Measurements from ENCODE around the gene ANKRD12.
"Not testable (repeated sequence)": the region's sequence is repeated elsewhere in the genome, so short reads cannot be mapped to it uniquely, and the experiment has no call there.

Gene ANKRD12

DNA sequence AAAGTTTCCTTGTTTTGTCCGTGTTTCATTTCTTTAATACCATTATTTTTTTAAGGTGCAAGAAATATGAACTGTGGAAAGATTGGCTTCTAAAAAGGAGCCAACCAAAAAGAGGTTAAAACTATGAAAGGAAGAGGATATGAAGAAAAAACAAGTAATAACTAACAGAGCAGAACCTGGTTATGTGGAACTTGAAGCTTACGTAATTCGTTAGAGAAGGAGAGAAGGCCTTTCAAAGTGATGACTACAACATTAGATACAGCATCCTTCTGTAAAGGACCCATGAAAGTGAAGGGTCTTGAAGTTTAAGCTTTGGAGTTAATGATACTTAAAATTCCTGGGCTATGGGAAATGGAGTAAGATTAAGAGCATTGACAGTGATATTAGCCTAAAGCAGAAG is 84.5 kb downstream of the ANKRD12 start:
- no peak for DNase-seq (ENCODE audit: extremely low read depth in 1 of 2, low read depth in 1 of 2)

DNA sequence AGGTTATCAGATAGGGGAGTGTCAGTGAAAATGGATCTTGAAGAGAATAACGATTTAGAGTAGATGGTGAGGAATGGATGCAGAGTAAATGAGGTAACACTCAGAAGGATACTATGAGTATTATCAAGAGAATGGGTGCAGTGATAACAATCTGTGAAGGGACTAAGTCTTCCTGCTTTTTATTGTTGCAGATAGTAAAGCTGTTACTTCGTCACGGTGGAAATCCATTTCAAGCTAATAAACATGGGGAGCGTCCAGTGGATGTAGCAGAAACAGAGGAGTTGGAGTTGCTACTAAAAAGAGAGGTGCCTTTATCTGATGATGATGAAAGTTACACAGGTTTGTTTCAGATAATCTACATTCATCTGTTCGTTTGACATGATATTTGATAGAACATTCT is 85.1 kb downstream of the ANKRD12 start:
- DNase-seq (ENCODE audit: extremely low read depth in 1 of 2, low read depth in 1 of 2) = no peak

DNA sequence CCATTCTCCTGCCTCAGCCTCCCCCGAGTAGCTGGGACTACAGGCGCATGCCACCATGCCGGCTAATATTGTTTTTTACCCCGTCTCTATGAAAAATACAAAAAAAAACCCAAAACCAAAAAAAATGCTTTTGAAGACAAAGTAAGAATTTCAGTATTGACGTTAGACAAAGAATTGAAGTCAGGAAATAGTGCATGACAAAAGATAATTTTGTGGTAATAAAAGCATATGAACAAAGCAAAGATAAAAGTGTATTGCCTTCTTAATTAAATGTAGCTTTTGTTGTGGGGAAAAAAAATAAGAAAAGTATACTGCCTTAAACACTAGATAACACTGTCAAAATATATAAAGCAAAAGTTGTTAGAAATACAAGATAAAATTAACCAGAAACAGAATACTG is 86.8 kb downstream of the ANKRD12 start:
- DNase-seq (ENCODE audit: extremely low read depth in 1 of 2, low read depth in 1 of 2) = no peak

DNA sequence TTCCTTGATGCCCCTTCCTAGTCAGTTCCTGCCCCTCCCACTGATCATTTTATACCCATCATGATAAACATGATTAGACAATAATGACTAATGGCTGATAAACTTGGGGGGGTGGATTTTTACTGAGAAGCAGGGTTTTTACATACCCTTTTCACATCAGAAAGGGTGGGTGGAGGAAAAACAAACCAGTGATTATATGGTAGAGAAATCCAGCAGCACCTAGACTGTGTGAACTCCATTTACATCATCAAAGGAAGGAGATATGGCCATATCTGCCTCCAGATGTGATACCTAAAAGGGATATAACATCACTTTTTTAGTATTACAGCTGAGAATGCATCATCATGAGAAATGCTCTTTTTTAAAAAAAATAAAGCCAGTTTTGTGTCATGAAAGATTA is 89.9 kb downstream of the ANKRD12 start:
- DNase-seq (ENCODE audit: extremely low read depth in 1 of 2, low read depth in 1 of 2) = no peak

DNA sequence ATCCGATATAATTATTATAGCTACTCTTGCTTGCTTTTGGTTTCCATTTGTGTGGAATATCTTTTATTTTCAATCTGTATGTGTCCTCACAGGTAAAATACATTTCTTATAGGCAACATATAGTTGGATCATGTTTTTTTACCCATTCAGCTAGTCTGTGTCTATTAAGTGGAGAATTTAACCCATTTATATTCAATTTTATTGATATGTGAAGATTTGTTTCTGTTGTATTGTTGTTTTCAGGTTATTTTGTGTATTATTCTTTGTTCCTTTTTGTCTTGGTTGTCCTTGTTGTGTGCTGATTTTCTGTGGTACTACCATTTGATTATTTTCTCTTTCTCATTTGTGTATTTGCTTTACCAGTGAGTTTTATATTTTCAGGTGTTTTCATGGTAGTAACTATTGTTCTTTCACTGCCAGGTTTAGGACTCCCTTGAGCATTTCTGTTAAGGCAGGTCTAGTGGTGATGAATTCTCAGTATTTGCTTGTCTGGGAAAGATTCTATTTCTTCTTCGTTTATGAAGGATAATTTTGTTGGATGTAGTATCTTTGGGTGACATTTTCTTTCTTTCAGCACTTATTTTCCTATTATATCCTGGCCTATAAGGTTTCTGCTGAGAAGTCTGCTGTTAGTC is 95.4 kb downstream of the ANKRD12 start:
- no peak for DNase-seq (ENCODE audit: extremely low read depth in 1 of 2, low read depth in 1 of 2)

- DNase-seq (ENCODE audit: extremely low read depth in 1 of 2, low read depth in 1 of 2) = no peak
Observed at GRCh38 chr18:9232977-9233376, 96.4 kb downstream of the ANKRD12 start.

GRCh38 chr18:9233771-9234440 is 97.3 kb downstream of the ANKRD12 start:
- DNase-seq (ENCODE audit: extremely low read depth in 1 of 2, low read depth in 1 of 2) = no peak

GRCh38 chr18:9234528-9234927 is 97.9 kb downstream of the ANKRD12 start:
- no peak for DNase-seq (ENCODE audit: extremely low read depth in 1 of 2, low read depth in 1 of 2)

GRCh38 chr18:9237981-9238380 is 101.4 kb downstream of the ANKRD12 start:
- no peak for DNase-seq (ENCODE audit: extremely low read depth in 1 of 2, low read depth in 1 of 2)

- no peak for DNase-seq (ENCODE audit: extremely low read depth in 1 of 2, low read depth in 1 of 2)
Observed at GRCh38 chr18:9239720-9240119, 103.1 kb downstream of the ANKRD12 start.

- DNase-seq (ENCODE audit: extremely low read depth in 1 of 2, low read depth in 1 of 2) = no peak
Observed at GRCh38 chr18:9240270-9240669, 103.7 kb downstream of the ANKRD12 start.

DNA sequence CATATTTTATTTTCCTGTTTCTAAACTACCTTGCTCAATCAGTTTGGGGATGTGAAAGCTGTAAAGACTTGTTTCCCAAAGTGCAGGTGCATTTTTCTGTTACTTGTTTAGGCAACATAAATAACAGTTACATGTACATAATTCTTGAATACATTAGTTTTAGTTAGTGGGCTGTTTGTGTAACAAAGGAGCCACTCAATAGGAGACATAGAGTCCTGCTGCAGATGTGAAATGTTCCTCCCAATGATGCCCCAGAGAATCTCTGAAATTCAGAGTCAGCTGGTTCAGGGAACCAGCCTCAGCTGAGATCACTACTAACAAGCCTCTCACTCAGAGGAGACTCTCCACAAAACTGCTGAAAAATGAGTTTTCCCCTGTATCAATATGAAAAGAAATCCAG is 106.4 kb downstream of the ANKRD12 start:
- DNase-seq (ENCODE audit: extremely low read depth in 1 of 2, low read depth in 1 of 2) = no peak

GRCh38 chr18:9244376-9244775 is 107.8 kb downstream of the ANKRD12 start:
- DNase-seq (ENCODE audit: extremely low read depth in 1 of 2, low read depth in 1 of 2) = no peak

- no peak for DNase-seq (ENCODE audit: extremely low read depth in 1 of 2, low read depth in 1 of 2)
Observed at GRCh38 chr18:9248661-9249060, 112.1 kb downstream of the ANKRD12 start.

DNA sequence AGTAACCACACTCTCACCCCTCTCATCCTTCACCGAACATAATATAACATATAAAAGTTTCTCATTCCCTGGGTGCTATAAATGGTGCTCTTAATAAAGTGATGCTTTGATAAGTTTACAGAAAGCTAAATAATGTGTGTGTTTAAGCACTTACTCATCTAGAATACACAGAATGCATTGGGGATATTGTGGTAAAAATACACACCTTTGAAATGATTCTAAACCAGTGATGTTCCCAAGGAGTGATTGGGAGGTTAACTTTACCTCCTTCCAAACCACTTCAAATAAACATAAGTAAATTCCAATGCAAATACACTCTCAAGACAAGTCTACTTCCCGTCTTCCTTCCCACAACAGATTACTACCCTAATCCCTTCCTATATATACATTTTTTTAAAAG is 112.7 kb downstream of the ANKRD12 start:
- DNase-seq (ENCODE audit: extremely low read depth in 1 of 2, low read depth in 1 of 2) = no peak

DNA sequence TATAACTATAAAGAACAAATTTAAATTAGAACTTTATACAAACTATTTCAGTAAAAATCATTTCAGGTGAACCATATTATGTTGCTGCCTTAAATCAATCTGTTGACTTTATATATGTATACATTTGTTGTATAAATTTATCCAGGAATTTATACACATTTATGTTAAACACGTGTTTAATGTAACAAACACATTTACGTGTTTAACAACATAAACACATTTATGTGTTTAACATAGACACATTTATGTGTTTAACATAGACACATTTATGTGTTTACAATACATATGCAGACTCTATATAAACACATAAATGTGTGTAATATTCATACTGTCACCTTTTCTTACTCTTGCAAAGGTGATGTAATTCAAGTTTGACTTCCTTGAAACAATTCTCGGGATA is 122.6 kb downstream of the ANKRD12 start:
- DNase-seq (ENCODE audit: extremely low read depth in 1 of 2, low read depth in 1 of 2) = no peak

DNA sequence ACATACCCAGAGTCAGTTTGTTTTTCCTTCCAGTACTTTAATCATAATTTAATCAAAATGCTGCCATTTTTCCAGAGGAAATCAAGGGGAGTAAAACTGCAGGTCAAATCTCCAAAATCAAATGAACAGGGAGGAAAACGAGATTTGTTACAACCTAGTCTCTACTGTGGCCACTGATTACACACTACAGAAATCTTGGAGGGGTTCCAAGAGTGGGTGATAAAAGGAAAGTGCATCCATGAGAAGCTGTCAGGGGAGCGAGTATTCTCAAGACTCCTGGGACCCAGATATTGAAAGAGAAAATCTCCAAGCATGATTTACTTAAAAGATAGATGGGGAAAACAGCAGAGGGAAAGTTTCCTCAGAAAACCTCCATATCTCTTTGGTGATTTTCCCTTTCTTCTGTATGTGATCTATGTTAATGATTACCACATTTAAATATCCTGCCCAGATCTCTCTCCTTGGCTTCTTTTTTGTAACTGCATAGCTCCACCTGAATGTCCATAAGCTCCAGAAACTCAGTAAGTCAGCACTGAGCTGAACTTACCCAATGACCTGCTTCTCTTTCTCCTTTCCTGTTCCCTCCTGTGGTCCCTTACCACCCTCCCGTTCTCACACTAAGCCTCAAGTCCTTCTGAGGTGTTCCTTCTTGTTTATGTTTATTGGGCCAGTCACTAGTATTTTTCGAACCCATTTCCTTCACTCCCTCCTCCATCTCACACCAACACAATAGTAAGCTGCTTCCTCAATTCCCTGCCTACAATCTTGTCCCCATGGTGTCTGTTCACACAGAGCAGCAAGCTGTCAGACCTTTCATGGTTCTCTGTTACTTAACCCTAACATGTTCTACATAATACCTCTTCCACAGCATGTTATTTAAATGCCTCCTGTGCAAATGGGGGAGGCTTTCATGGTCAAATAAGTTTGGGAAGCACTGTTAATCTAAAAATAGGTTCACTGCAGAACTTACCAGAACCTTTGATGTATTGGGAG is 124.1 kb downstream of the ANKRD12 start:
- DNase-seq (ENCODE audit: extremely low read depth in 1 of 2, low read depth in 1 of 2) = no peak

DNA sequence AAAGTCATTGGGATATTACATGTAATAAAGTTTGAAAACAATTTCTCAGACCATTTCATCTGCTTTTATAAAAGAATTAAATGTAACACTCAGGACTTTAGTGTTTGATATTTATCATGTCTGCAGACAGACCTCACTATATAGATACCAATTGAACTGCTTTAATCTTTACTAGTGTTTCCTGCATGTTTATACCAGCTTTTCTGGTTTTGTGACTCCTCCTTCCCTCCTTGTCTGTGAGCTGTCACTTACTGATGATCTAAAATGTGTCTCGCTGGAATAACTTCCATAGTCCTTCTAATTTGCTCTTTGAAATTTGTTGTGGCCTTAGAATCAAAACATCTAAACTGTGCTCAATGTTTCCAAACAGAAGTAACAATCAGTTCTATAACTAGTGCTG is 126.7 kb downstream of the ANKRD12 start:
- DNase-seq (ENCODE audit: extremely low read depth in 1 of 2, low read depth in 1 of 2) = no peak

GRCh38 chr18:9264797-9265196 is 128.2 kb downstream of the ANKRD12 start:
- not testable (repeated sequence) for DNase-seq (ENCODE audit: extremely low read depth in 1 of 2, low read depth in 1 of 2)

- no peak for DNase-seq (ENCODE audit: extremely low read depth in 1 of 2, low read depth in 1 of 2)
Observed at GRCh38 chr18:9273221-9273620, 136.6 kb downstream of the ANKRD12 start.

GRCh38 chr18:9275890-9276289 is 139.3 kb downstream of the ANKRD12 start:
- no peak for DNase-seq (ENCODE audit: extremely low read depth in 1 of 2, low read depth in 1 of 2)

DNA sequence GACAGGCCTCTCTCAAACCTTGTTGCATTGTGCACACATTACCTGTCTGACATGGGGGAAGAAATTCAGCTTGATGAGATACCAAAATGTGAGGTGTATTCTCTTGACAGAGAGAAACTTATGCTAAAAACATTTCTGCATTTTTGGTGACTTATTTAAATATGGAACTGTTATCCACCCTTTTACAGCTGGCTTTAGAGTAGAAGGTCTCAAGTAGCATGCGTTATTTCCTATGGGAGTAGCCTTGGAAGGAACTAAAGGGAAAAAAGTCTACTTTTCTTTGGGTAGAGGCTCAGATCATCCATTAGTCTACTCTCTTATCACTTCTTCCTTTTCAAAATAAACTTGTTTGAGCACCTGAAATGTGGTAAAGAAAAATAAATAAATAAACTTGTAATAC is 141.4 kb downstream of the ANKRD12 start:
- no peak for DNase-seq (ENCODE audit: extremely low read depth in 1 of 2, low read depth in 1 of 2)
